Measurements from ENCODE around the gene LRMDA.

LRMDA gene

DNA sequence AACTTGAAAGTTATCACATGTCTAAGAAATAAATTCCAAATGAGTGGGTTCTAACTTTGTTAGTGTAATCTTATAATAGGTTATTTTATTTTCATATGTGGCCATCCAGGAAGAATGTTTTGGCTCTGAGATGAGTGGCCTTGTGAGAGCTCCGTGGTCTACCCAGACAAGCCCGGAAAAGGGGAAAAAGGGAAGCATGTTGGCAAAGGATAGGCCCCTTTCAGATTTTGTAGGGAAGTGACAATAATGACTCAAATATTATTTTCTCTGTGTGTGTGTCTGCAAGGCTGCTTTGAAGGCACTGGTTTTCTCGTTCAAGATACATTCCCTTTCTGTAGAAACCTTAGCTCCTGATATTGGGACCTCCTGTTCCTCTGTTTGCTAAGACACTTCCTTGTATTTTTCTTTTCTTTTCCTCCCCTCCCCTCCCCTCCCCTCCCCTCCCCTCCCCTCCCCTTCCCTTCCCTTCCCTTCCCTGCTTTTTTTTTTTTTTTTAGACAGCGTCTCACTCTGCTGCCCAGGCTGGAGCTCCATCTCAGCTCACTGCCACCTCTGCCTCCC is 240.8 kb downstream of the LRMDA start:
- DNase-seq (ENCODE audit: low read depth): no peak
- TF ChIP-seq, protein P1, sequence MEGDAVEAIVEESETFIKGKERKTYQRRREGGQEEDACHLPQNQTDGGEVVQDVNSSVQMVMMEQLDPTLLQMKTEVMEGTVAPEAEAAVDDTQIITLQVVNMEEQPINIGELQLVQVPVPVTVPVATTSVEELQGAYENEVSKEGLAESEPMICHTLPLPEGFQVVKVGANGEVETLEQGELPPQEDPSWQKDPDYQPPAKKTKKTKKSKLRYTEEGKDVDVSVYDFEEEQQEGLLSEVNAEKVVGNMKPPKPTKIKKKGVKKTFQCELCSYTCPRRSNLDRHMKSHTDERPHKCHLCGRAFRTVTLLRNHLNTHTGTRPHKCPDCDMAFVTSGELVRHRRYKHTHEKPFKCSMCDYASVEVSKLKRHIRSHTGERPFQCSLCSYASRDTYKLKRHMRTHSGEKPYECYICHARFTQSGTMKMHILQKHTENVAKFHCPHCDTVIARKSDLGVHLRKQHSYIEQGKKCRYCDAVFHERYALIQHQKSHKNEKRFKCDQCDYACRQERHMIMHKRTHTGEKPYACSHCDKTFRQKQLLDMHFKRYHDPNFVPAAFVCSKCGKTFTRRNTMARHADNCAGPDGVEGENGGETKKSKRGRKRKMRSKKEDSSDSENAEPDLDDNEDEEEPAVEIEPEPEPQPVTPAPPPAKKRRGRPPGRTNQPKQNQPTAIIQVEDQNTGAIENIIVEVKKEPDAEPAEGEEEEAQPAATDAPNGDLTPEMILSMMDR (conservative IDR thresholded peaks at IDR 0.05; ENCODE audit: low read depth, low read length): no peak
- no peak overlapping the region for H3K4me3 ChIP-seq (ENCODE audit: low read length)

DNA sequence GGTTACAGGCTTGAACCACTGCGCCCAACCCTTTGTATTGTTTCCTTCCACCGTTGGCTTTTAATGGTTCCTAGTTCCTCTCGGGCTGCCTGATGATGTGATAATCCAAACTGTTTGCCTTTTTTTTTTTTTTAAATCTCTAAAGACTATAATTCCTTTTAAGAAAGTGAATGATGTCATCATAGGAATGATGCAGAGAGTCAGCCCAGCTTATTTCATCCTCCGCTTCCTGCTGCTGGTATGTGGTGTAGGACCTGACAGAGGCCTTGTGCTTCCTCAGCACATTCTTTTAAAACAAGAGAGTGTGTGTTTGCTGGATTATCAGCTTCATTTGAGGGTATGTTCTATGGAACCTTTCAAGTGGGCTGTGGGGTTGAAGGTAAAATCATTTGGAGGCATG is 241.4 kb downstream of the LRMDA start:
- TF ChIP-seq, protein P1 (conservative IDR thresholded peaks at IDR 0.05; ENCODE audit: low read depth, low read length): no peak
- no peak overlapping the region for H3K4me3 ChIP-seq (ENCODE audit: low read length)
- DNase-seq (ENCODE audit: low read depth): peak; percentile 95

DNA sequence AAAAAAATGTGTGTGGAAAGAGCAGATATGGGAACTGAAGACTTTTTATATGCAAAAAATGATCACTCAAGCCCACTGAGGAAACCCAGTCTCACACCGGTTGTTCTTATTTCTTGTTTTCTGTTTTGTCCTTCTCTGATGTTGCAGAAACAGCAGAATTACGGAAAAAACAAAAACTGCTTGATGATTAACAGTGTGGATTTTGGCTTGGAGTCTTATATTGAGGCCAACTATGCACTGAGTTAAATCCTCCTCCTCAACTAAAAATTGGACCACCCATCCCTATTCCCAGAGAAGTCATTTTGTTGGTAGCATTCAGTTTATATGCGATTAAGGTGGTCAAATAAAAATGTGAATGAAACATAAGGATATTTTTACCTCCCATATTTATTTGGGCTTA is 246.1 kb downstream of the LRMDA start:
- DNase-seq (ENCODE audit: low read depth): no peak
- H3K4me3 ChIP-seq (ENCODE audit: low read length): no peak overlapping the region
- TF ChIP-seq, protein P1 (conservative IDR thresholded peaks at IDR 0.05; ENCODE audit: low read depth, low read length): no peak

DNA sequence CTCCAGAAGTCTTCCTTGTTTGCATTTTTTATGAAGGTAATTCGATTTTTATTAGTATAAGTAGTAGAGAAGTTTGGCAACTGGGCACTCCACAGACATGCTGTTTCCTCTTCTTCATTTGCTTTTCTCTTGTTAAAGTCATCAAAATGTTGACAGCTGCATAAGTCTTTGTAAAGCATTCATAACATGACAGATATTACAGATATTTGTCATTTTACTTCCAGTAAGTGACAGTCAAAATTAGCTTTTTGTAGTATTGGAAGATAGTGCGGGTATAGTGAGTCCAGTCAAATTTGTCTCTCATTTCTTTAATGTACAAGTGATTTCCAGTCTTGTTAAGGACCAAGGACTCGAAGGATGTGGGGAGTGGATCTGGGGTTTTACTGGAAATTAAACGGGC is 247.1 kb downstream of the LRMDA start:
- TF ChIP-seq, protein P1 (conservative IDR thresholded peaks at IDR 0.05; ENCODE audit: low read depth, low read length): no peak
- no peak overlapping the region for H3K4me3 ChIP-seq (ENCODE audit: low read length)
- no peak for DNase-seq (ENCODE audit: low read depth)

DNA sequence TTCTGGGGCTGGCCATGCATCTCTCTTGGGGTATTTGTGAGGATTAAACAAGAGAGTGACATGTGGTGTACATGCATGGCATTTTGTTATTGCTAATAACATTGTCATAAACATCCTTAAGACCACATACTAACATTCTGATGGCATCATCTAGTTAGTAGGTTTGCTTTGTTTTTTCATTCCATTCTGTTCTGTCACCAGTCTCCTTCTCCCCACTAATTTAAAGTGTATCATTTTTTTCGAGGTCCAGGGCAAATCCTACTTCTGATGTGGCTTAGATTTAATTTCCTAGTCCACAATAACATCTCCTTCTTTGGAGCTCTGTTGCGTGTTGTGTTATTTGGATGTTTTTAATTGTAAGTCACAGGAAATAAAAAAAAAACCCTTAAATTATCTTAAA is 248.1 kb downstream of the LRMDA start:
- no peak overlapping the region for H3K4me3 ChIP-seq (ENCODE audit: low read length)

DNA sequence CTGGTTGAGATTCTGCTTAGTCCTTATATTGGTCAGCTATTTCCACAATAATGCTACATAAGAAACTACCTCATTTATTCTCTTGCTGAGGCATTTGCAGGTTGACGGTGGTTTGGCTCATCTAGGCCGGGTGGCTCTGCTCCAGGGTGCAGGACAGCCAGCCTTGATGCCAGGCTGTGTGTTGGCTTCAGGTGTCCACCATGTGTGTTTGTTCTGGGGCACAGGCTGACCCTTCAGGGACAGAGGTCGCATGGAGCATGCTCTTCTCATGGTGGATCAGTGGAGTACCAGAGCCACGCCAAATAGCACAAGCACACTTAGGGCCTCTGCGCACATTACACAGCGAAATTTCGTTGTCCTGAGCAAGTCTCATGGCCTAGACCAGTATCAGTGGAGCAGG is 249.9 kb downstream of the LRMDA start:
- DNase-seq (ENCODE audit: low read depth): no peak
- TF ChIP-seq, protein P1 (conservative IDR thresholded peaks at IDR 0.05; ENCODE audit: low read depth, low read length): no peak
- no peak overlapping the region for H3K4me3 ChIP-seq (ENCODE audit: low read length)

More for the DNA sequence above, 248.1 kb downstream of the LRMDA start:
- TF ChIP-seq, protein P1 (conservative IDR thresholded peaks at IDR 0.05; ENCODE audit: low read depth, low read length): no peak
- DNase-seq (ENCODE audit: low read depth): no peak
